ENCODE measurements around the gene TMPRSS4.

GRCh38 chr11:118046051-118046963 is 30.6 kb upstream of the TMPRSS4 start:
- TF ChIP-seq, protein P1, sequence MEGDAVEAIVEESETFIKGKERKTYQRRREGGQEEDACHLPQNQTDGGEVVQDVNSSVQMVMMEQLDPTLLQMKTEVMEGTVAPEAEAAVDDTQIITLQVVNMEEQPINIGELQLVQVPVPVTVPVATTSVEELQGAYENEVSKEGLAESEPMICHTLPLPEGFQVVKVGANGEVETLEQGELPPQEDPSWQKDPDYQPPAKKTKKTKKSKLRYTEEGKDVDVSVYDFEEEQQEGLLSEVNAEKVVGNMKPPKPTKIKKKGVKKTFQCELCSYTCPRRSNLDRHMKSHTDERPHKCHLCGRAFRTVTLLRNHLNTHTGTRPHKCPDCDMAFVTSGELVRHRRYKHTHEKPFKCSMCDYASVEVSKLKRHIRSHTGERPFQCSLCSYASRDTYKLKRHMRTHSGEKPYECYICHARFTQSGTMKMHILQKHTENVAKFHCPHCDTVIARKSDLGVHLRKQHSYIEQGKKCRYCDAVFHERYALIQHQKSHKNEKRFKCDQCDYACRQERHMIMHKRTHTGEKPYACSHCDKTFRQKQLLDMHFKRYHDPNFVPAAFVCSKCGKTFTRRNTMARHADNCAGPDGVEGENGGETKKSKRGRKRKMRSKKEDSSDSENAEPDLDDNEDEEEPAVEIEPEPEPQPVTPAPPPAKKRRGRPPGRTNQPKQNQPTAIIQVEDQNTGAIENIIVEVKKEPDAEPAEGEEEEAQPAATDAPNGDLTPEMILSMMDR (IDR thresholded peaks at IDR 0.05; ENCODE audit: insufficient read depth, low read depth, low read length), result no peak
- no peak for TF ChIP-seq EZH2 (IDR thresholded peaks at IDR 0.05; ENCODE audit: insufficient read depth, low read length)

Measured in astrocyte (in vitro differentiated cells and primary cell).